ENCODE measurements around the gene ARMCX5. TPM values are rescaled to one million over a fixed set of nuclear protein-coding genes. Genes with fewer than 3 reads are reported as not detected.

ARMCX5 gene
- total RNA-seq, 4 donors from 2014 or later, result 3.6 to 21.2 (median 12.1) TPM

DNA sequence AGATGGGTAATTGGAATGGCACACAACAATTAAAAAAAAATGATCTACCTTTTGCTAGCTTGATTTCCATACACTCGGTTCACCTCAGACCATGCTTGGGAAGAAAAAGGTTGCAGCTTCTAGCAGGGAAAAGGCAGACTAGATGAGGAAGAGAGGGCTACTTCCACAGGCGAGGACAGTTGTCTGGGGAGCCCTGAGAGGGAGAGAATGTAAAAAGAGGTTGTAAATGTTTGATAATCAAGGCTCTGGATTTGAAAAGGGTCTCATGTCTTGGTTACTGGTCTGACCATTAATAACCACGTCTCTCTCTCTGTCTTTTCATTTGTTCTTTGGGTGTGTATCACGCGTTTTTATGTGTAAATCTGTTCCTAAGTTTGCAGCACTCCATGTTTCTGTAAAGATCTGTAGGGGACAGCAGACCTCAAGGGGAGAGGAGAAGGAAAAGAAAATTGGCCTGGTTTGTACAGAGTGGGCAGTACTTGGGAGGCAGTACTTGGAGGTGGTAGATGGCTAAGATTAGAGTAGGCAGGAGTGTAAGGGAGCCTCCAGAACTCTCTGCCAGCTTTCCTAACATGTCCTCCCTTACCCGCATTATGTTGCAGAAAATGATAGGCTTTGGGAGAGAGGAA, 750 bp downstream of the ARMCX5 start:
- 7 to 28% methylated on average over 6 of the region's 6 CpGs for WGBS, 2 donors
- Histone ChIP-seq H3K27me3 (no peaks in the 10 kb centered on the region), H3K4me1 (peaks cover 0 to 9% (median 0%) of the 10 kb centered on the region in 4 donors), H3K9me3 (no peaks in the 10 kb centered on the region), H3K4me3 (peak overlapping the region; percentile 36 to 62 (median 48)), H3K36me3 (no peaks in the 10 kb centered on the region), H3K27ac (peak overlapping the region; percentile 63 to 88 (median 74))
- TF ChIP-seq POLR2A (IDR thresholded peaks at IDR 0.05), result no peak
- TF ChIP-seq, protein P1, sequence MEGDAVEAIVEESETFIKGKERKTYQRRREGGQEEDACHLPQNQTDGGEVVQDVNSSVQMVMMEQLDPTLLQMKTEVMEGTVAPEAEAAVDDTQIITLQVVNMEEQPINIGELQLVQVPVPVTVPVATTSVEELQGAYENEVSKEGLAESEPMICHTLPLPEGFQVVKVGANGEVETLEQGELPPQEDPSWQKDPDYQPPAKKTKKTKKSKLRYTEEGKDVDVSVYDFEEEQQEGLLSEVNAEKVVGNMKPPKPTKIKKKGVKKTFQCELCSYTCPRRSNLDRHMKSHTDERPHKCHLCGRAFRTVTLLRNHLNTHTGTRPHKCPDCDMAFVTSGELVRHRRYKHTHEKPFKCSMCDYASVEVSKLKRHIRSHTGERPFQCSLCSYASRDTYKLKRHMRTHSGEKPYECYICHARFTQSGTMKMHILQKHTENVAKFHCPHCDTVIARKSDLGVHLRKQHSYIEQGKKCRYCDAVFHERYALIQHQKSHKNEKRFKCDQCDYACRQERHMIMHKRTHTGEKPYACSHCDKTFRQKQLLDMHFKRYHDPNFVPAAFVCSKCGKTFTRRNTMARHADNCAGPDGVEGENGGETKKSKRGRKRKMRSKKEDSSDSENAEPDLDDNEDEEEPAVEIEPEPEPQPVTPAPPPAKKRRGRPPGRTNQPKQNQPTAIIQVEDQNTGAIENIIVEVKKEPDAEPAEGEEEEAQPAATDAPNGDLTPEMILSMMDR (IDR thresholded peaks at IDR 0.05), result no peak
- TF ChIP-seq EP300 (IDR thresholded peaks at IDR 0.05), result no peak
- no peak for DNase-seq (ENCODE audit: low spot score in 2 of 2)

DNA sequence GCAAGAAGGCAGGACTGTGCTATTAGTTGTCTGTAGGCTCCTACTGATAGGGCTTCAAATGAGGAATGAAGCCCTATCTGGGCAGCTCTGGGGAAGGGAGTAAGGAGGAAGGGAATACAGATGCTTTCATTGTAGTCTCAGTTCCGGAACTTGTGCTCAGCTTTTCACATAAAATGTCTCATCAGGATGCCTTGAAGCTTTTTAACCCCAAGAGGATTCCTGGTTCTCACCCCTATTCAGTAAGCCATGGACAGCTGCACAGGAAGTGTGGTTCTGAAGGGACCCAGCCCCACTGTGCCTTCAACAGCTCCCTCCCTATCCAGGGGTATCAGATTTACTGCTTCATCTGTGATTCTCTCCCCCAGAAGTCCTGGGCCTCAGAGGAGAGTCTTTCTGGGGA, 5.0 kb downstream of the ARMCX5 start:
- Histone ChIP-seq H3K27me3 (no peaks in the 10 kb centered on the region), H3K9me3 (no peaks in the 10 kb centered on the region), H3K36me3 (no peaks in the 10 kb centered on the region), H3K27ac (no peak overlapping the region), H3K4me1 (peaks cover 0 to 9% (median 0%) of the 10 kb centered on the region in 4 donors), H3K4me3 (no peak overlapping the region)
- 10 to 36% methylated on average over 1 of the region's 1 CpG for WGBS, 2 donors
- DNase-seq (ENCODE audit: low spot score in 2 of 2), result no peak
- TF ChIP-seq EP300 (IDR thresholded peaks at IDR 0.05), result no peak
- TF ChIP-seq, protein P1 (IDR thresholded peaks at IDR 0.05), result no peak
- no peak for TF ChIP-seq POLR2A (IDR thresholded peaks at IDR 0.05)

DNA sequence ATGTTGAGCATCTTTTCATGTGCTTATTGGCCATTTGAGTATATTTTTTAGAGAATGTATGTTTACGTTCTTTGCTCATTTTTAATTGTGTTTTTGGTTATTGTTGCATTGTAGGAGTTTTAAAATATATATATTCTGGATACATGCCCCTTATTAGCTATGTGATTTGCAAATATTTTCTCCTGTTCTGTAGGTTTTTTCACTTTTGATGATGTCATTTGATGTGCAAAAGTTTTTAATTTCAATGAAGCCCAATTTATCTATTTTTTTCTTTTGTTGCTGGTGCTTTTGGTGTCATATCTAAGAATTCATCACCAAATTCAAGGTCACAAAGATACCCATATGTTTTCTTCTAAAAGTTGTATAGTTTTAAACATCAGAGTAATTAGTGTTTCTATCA, 6.8 kb downstream of the ARMCX5 start:
- no peak overlapping the region for H3K27ac ChIP-seq
- no peaks in the 10 kb centered on the region for H3K27me3 ChIP-seq
- H3K4me3 ChIP-seq, result no peak overlapping the region
- peaks cover 0 to 6% (median 0%) of the 10 kb centered on the region in 3 donors for H3K36me3 ChIP-seq
- no peak for TF ChIP-seq EP300 (IDR thresholded peaks at IDR 0.05)
- TF ChIP-seq POLR2A (IDR thresholded peaks at IDR 0.05), result no peak
- TF ChIP-seq, protein P1 (IDR thresholded peaks at IDR 0.05), result no peak
- WGBS, 2 donors, result 86 to 100% methylated on average over 1 of the region's 1 CpG
- no peaks in the 10 kb centered on the region for H3K9me3 ChIP-seq
- no peak for DNase-seq (ENCODE audit: low spot score in 2 of 2)
- H3K4me1 ChIP-seq, result peaks cover 0 to 3% (median 0%) of the 10 kb centered on the region in 4 donors

DNA sequence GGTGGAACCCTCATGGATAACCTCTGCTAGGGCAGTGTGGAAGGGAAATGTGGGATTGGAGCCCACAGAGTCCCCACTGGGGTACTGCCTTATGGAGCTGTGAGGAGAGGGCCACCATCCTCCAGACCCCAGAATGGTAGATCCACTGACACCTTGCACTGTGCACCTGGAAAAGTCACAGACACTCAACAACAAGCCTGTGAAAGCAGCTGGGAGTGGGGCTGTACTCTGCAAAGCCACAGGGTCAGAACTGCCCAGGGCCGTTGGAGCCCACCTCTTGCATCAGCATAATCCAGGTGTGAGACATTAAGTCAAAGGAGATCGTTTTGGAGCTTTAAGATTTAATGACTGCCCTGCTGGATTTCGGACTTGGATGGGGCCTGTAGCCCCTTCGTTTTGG, 11.6 kb downstream of the ARMCX5 start:
- H3K36me3 ChIP-seq, result peaks cover 0 to 9% (median 0%) of the 10 kb centered on the region in 3 donors
- no peaks in the 10 kb centered on the region for H3K9me3 ChIP-seq
- no peak overlapping the region for H3K27ac ChIP-seq
- no peaks in the 10 kb centered on the region for H3K4me1 ChIP-seq
- 65 to 100% methylated on average over 4 of the region's 4 CpGs for WGBS, 2 donors
- no peaks in the 10 kb centered on the region for H3K27me3 ChIP-seq
- H3K4me3 ChIP-seq, result no peak overlapping the region
- DNase-seq (ENCODE audit: low spot score in 2 of 2), result no peak
- TF ChIP-seq EP300 (IDR thresholded peaks at IDR 0.05) (no peak), POLR2A (IDR thresholded peaks at IDR 0.05) (no peak)
- TF ChIP-seq, protein P1 (IDR thresholded peaks at IDR 0.05), result no peak

DNA sequence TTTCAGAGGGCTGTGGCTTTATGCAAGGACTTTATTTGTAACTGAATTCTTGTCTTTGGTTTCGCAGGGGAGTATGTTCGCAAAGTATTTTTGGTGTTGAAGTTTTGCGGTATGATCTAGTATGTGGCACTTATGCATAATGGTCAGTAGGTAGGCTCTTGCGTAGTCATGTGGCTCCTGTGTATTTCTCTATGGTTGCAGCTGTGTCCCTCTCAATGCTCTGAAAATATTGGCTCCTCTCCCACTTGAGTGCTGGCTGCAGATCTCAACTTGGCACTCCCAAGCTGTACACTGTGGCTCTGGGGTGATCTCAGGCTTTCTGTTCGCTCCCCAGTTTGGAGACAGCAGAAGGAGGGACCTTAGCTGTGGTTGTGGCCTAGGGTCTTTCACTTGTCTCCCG, 24.8 kb downstream of the ARMCX5 start:
- TF ChIP-seq POLR2A (IDR thresholded peaks at IDR 0.05) (no peak), EP300 (IDR thresholded peaks at IDR 0.05) (no peak)
- TF ChIP-seq, protein P1 (IDR thresholded peaks at IDR 0.05), result no peak
- Histone ChIP-seq H3K4me1 (no peaks in the 10 kb centered on the region), H3K27me3 (no peaks in the 10 kb centered on the region), H3K27ac (no peak overlapping the region), H3K9me3 (peaks cover 0 to 20% (median 6%) of the 10 kb centered on the region in 4 donors), H3K4me3 (no peak overlapping the region), H3K36me3 (peaks cover 0 to 8% (median 0%) of the 10 kb centered on the region in 3 donors)
- no peak for DNase-seq (ENCODE audit: low spot score in 2 of 2)
- WGBS, 2 donors, result 58 to 86% methylated on average over 5 to 6 of the region's 6 CpGs
